HCT116 (cell line): ENCODE results near the gene UPP1. TPM values are rescaled to one million over a fixed set of nuclear protein-coding genes. Genes with fewer than 3 reads are reported as not detected.

ENCODE experiments used
- ATAC-seq: fragments of 200-7000 bp; cut with Tn5 transposase; 2 replicates; pipeline ENCODE4 v1.9.1; 2020; ENCODE audit warnings: mild to moderate bottlenecking, moderate library complexity
- BruUV-seq: library from RNA; stranded (reverse); fragments of 400-500 nt; replicated peaks from 2 replicates; lab custom pipeline; 2021; lab: Mats Ljungman, UMichigan
- CTCF ChIA-PET: fragments of 300-600 bp; sonication (Branson Sonifier 250); formaldehyde crosslinking; loops from one replicate; lab custom pipeline; 2021; ENCODE audit warnings: antibody characterized with exemption; lab: Charles Lee
- POLR2A ChIA-PET: fragments of 300-600, 350-600 bp; sonication (Branson Sonifier 250); formaldehyde crosslinking; loops from one replicate; lab custom pipeline; 2021; ENCODE audit warnings: antibody characterized with exemption; lab: Charles Lee
- RAD21 ChIA-PET, 2 experiments: fragments of 300-600 bp; sonication (Branson Sonifier 250); formaldehyde crosslinking; loops; one replicate each; lab custom pipeline; 2023; ENCODE audit warnings: low total read pairs in 2 of 2; ENCODE audit not compliant: uncharacterized antibody in 2 of 2, unreplicated experiment in 2 of 2, low non-redundant PET in 1 of 2; lab: Charles Lee
- DNase-seq: peaks from one replicate; pipeline ENCODE4 v3.0.0-alpha.2; 2010; ENCODE audit warnings: low read depth, low spot score
- H2AFZ ChIP-seq: fragments of 200-600 bp; shearing (Covaris generic), sonication (generic); 2 replicates; pipeline ENCODE4 v1.6.1; 2017; ENCODE audit warnings: low read depth, mixed run types, mixed read lengths, antibody characterized with exemption, low read length; ENCODE audit not compliant: poor library complexity, severe bottlenecking
- H3K27ac ChIP-seq: 2 replicates; pipeline ENCODE4 v1.5.1; 2012; ENCODE audit warnings: low read depth, low read length
- H3K27me3 ChIP-seq: fragments of 200-600 bp; sonication (generic); 2 replicates; pipeline ENCODE4 v1.6.1; 2016; ENCODE audit warnings: mixed run types, low read length, mixed read lengths; ENCODE audit not compliant: insufficient read depth
- H3K36me3 ChIP-seq, 2 experiments: fragments of 200-500 bp in 1 of 2; fragments of 200-600 bp in 1 of 2; sonication (Bioruptor generic) in 1 of 2; sonication (generic) in 1 of 2; 2 replicates each; pipeline versions ENCODE4 v1.5.1 to v1.6.1; 2014 to 2016; ENCODE audit warnings: low read length in 2 of 2, inconsistent platforms in 1 of 2, mixed read lengths in 1 of 2, mixed run types in 1 of 2; ENCODE audit not compliant: insufficient read depth in 2 of 2, control insufficient read depth in 1 of 2
- H3K4me1 ChIP-seq, 2 experiments: fragments of 200-600 bp in 1 of 2; sonication (generic) in 1 of 2; 2 replicates each; pipeline versions ENCODE4 v1.5.1 to v1.6.1; 2012 to 2017; ENCODE audit warnings: low read length in 2 of 2, inconsistent platforms in 1 of 2, mild to moderate bottlenecking in 1 of 2, mixed read lengths in 1 of 2, mixed run types in 1 of 2, moderate library complexity in 1 of 2; ENCODE audit not compliant: insufficient read depth in 2 of 2, control insufficient read depth in 1 of 2
- H3K4me2 ChIP-seq: fragments of 200-600 bp; sonication (generic); 2 replicates; pipeline ENCODE4 v1.6.1; 2017; ENCODE audit warnings: mixed run types, low read length, mixed read lengths
- H3K4me3 ChIP-seq, 2 experiments: fragments of 200-600 bp in 1 of 2; sonication (generic) in 1 of 2; replicated peaks in 1 of 2; 2 replicates each; pipeline ENCODE4 v1.5.1; 2011 to 2016; ENCODE audit warnings: low read length in 2 of 2, control low read depth in 1 of 2, low read depth in 1 of 2, mild to moderate bottlenecking in 1 of 2, mixed read lengths in 1 of 2, mixed run types in 1 of 2
- H3K79me2 ChIP-seq: fragments of 200-600 bp; sonication (generic); 2 replicates; pipeline ENCODE4 v1.6.1; 2017; ENCODE audit warnings: mild to moderate bottlenecking, mixed run types, low read length, moderate library complexity, mixed read lengths; ENCODE audit not compliant: insufficient read depth
- H3K9ac ChIP-seq: fragments of 200-600 bp; sonication (generic); 2 replicates; pipeline ENCODE4 v1.6.1; 2016; ENCODE audit warnings: low read length, mixed read lengths
- H3K9me2 ChIP-seq: fragments of 200-600 bp; sonication (generic), shearing (Covaris generic); 2 replicates; pipeline ENCODE4 v1.6.1; 2017; ENCODE audit warnings: mixed run types, mild to moderate bottlenecking, moderate library complexity; ENCODE audit not compliant: insufficient read depth
- H3K9me3 ChIP-seq, 2 experiments: fragments of 200-500 bp in 1 of 2; fragments of 200-600 bp in 1 of 2; sonication (Bioruptor generic) in 1 of 2; sonication (generic) in 1 of 2; 2 replicates each; pipeline ENCODE4 v1.6.1; 2014 to 2017; ENCODE audit warnings: low read length in 2 of 2, mixed read lengths in 2 of 2, inconsistent platforms in 1 of 2, low read depth in 1 of 2, mild to moderate bottlenecking in 1 of 2, mixed run types in 1 of 2, moderate library complexity in 1 of 2; ENCODE audit not compliant: control insufficient read depth in 1 of 2, insufficient read depth in 1 of 2
- H4K20me1 ChIP-seq: fragments of 200-600 bp; sonication (generic), shearing (Covaris generic); 2 replicates; pipeline ENCODE4 v1.6.1; 2017; ENCODE audit warnings: mixed run types, mild to moderate bottlenecking, moderate library complexity; ENCODE audit not compliant: insufficient read depth
- EGR1 ChIP-seq: IDR thresholded peaks from 2 replicates; pipeline ENCODE4 v1.6.1; 2012; ENCODE audit warnings: low read depth
- ELF1 ChIP-seq: IDR thresholded peaks from 2 replicates; pipeline ENCODE4 v1.6.1; 2012; ENCODE audit warnings: low read depth, borderline replicate concordance
- EZH2 ChIP-seq: fragments of 200-600 bp; sonication (generic); IDR thresholded peaks from 2 replicates; pipeline ENCODE4 v1.6.1; 2017; ENCODE audit warnings: antibody characterized with exemption, mixed run types
- EZH2phosphoT487 ChIP-seq: fragments of 200-600 bp; IDR thresholded peaks from 2 replicates; pipeline ENCODE4 v1.6.1; 2018; ENCODE audit warnings: antibody characterized with exemption, borderline replicate concordance
- JUND ChIP-seq: IDR thresholded peaks from 2 replicates; pipeline ENCODE4 v1.6.1; 2012
- POLR2A ChIP-seq: IDR thresholded peaks from 2 replicates; pipeline ENCODE4 v1.7.0; 2011; ENCODE audit warnings: borderline replicate concordance; ENCODE audit not compliant: insufficient read depth, insufficient read length; ENCODE audit errors: extremely low read depth
- POLR2AphosphoS5 ChIP-seq: IDR thresholded peaks from 2 replicates; pipeline ENCODE4 v1.6.1; 2011; ENCODE audit warnings: mild to moderate bottlenecking, low read depth, low read length, moderate library complexity
- SIN3A ChIP-seq: IDR thresholded peaks from 2 replicates; pipeline ENCODE4 v1.6.1; 2012; ENCODE audit warnings: low read depth
- SRF ChIP-seq: IDR thresholded peaks from 2 replicates; pipeline ENCODE4 v1.6.1; 2012; ENCODE audit warnings: low read depth
- YY1 ChIP-seq: IDR thresholded peaks from 2 replicates; pipeline ENCODE4 v1.6.1; 2011; ENCODE audit warnings: low read length, low read depth, moderate library complexity, mild to moderate bottlenecking; ENCODE audit not compliant: insufficient replicate concordance; ENCODE audit errors: extremely low read depth
- ZNF274 ChIP-seq: fragments of 200-500 bp; sonication (Bioruptor generic); IDR thresholded peaks from 2 replicates; pipeline ENCODE4 v1.6.1; 2014; ENCODE audit warnings: mild to moderate bottlenecking, low read depth, low read length, inconsistent platforms
- intact Hi-C: fragments of 100-400 bp; cut with micrococcal nuclease; formaldehyde crosslinking; loops from 2 replicates; pipeline ENCODE4 v1.10.0; 2022
- total RNA-seq: library from RNA; stranded (reverse); gene quantifications from one replicate; pipeline ENCODE4 v1.2.1, GENCODE V29; 2021; ENCODE audit not compliant: unreplicated experiment
- TF ChIP-seq, protein P1 (sequence below), 3 experiments: fragments of 200-600 bp in 1 of 3; sonication (generic) in 1 of 3; IDR thresholded peaks in 2 of 3; conservative IDR thresholded peaks in 1 of 3; 2 replicates each; pipeline ENCODE4 v1.5.1; 2012 to 2017; ENCODE audit warnings: low read depth in 2 of 3, low read length in 2 of 3, antibody characterized with exemption in 1 of 3, borderline replicate concordance in 1 of 3, control low read depth in 1 of 3, mild to moderate bottlenecking in 1 of 3, mixed read lengths in 1 of 3, mixed run types in 1 of 3, moderate library complexity in 1 of 3; ENCODE audit not compliant: insufficient read depth in 1 of 3
- TF ChIP-seq, protein P2 (sequence below): IDR thresholded peaks from 2 replicates; pipeline ENCODE4 v1.6.1; 2012
- TF ChIP-seq, protein P3 (sequence below): IDR thresholded peaks from 2 replicates; pipeline ENCODE4 v1.6.1; 2011; ENCODE audit warnings: mild to moderate bottlenecking, low read length, moderate library complexity; ENCODE audit not compliant: insufficient replicate concordance; ENCODE audit errors: extremely low read depth

The UPP1 gene
- total RNA-seq, 1 experiment from 2014 or later, result 42.7 TPM

DNA sequence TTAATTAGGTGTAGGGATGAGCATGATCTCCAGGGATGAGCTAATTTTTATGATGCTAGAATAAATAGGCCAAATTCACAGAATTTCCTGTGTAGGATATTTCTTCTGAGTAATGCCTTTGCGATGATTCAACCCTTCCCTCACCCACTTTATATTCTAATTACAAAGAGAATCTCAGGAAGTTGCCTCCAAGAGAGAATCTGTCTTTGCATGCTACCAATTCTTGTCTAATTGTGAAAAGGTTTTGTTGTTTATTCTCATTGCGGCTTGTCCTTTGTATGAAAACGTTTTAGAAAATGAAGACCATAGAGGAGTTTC, 47.5 kb upstream of the UPP1 start:
- H4K20me1 ChIP-seq, result no peaks in the 10 kb centered on the region
- BruUV-seq, result no TSS peak
- no peak overlapping the region for H3K9ac ChIP-seq
- H3K4me2 ChIP-seq, result no peak overlapping the region
- TF ChIP-seq YY1, result no peak
- TF ChIP-seq, protein P1, sequence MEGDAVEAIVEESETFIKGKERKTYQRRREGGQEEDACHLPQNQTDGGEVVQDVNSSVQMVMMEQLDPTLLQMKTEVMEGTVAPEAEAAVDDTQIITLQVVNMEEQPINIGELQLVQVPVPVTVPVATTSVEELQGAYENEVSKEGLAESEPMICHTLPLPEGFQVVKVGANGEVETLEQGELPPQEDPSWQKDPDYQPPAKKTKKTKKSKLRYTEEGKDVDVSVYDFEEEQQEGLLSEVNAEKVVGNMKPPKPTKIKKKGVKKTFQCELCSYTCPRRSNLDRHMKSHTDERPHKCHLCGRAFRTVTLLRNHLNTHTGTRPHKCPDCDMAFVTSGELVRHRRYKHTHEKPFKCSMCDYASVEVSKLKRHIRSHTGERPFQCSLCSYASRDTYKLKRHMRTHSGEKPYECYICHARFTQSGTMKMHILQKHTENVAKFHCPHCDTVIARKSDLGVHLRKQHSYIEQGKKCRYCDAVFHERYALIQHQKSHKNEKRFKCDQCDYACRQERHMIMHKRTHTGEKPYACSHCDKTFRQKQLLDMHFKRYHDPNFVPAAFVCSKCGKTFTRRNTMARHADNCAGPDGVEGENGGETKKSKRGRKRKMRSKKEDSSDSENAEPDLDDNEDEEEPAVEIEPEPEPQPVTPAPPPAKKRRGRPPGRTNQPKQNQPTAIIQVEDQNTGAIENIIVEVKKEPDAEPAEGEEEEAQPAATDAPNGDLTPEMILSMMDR (IDR thresholded peaks at IDR 0.05 in 2 of 3, conservative IDR thresholded peaks at IDR 0.05 in 1 of 3; ENCODE audit: borderline replicate concordance in 1 of 3, insufficient read depth in 1 of 3, low read depth in 2 of 3, low read length in 2 of 3), result no peak
- TF ChIP-seq EZH2phosphoT487, result no peak
- no peak for TF ChIP-seq EZH2
- TF ChIP-seq POLR2A, result no peak
- no peak for TF ChIP-seq EGR1
- TF ChIP-seq SRF, result no peak
- ChIA-PET POLR2A (no interaction called here), CTCF (no interaction called here), RAD21 (no interaction called here)
- H3K27ac ChIP-seq, result no peak overlapping the region
- no peak overlapping the region for H3K4me3 ChIP-seq
- peaks cover 0 to 8% of the 10 kb centered on the region in 2 experiments; a peak in 1 of 4 replicates for H3K4me1 ChIP-seq
- no peaks in the 10 kb centered on the region for H3K27me3 ChIP-seq
- intact Hi-C loops, result no loop called here
- DNase-seq, result no peak
- H2AFZ ChIP-seq, result no peak overlapping the region
- no peaks in the 10 kb centered on the region for H3K9me2 ChIP-seq
- H3K79me2 ChIP-seq, result no peaks in the 10 kb centered on the region
- H3K9me3 ChIP-seq, result no peaks in the 10 kb centered on the region
- no peaks in the 10 kb centered on the region for H3K36me3 ChIP-seq
- ATAC-seq, result no peak

DNA sequence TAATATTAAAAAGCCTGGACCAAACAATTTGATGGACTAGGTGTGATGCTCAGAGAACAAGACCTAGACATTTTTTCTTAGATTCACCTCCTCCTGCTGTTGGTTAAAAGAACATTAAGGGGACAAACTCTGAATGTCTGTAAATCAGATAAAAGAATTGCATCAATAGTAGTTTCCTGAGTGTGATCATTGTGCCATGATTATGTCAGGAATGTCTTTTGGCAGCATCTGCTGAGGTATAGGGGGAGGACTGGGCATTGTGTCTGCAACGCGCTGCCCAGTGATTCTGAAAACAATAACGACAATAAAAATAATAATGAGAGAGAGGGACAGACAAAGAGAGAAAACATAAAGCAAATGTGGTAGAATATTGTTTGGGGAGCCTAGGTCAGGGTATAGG, 46.8 kb upstream of the UPP1 start:
- Histone ChIP-seq H3K9ac (no peak overlapping the region), H3K27ac (no peak overlapping the region), H3K9me2 (no peaks in the 10 kb centered on the region), H3K27me3 (no peaks in the 10 kb centered on the region), H3K36me3 (no peaks in the 10 kb centered on the region), H3K9me3 (no peaks in the 10 kb centered on the region), H2AFZ (no peak overlapping the region), H4K20me1 (no peaks in the 10 kb centered on the region), H3K4me3 (no peak overlapping the region), H3K79me2 (no peaks in the 10 kb centered on the region), H3K4me1 (peaks cover 0 to 8% of the 10 kb centered on the region in 2 experiments; a peak in 1 of 4 replicates), H3K4me2 (no peak overlapping the region)
- intact Hi-C loops, result no loop called here
- BruUV-seq, result no TSS peak
- no peak for DNase-seq
- ChIA-PET CTCF (no interaction called here), RAD21 (no interaction called here), POLR2A (no interaction called here)
- ATAC-seq, result no peak
- TF ChIP-seq SRF (no peak), ELF1 (no peak), POLR2AphosphoS5 (no peak), ZNF274 (no peak), POLR2A (no peak), JUND (no peak), EZH2 (no peak), SIN3A (no peak)
- TF ChIP-seq, protein P2, sequence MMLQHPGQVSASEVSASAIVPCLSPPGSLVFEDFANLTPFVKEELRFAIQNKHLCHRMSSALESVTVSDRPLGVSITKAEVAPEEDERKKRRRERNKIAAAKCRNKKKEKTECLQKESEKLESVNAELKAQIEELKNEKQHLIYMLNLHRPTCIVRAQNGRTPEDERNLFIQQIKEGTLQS, result no peak
- TF ChIP-seq, protein P3, sequence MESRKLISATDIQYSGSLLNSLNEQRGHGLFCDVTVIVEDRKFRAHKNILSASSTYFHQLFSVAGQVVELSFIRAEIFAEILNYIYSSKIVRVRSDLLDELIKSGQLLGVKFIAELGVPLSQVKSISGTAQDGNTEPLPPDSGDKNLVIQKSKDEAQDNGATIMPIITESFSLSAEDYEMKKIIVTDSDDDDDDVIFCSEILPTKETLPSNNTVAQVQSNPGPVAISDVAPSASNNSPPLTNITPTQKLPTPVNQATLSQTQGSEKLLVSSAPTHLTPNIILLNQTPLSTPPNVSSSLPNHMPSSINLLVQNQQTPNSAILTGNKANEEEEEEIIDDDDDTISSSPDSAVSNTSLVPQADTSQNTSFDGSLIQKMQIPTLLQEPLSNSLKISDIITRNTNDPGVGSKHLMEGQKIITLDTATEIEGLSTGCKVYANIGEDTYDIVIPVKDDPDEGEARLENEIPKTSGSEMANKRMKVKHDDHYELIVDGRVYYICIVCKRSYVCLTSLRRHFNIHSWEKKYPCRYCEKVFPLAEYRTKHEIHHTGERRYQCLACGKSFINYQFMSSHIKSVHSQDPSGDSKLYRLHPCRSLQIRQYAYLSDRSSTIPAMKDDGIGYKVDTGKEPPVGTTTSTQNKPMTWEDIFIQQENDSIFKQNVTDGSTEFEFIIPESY, result no peak
- TF ChIP-seq, protein P1 (IDR thresholded peaks at IDR 0.05 in 2 of 3, conservative IDR thresholded peaks at IDR 0.05 in 1 of 3; ENCODE audit: borderline replicate concordance in 1 of 3, insufficient read depth in 1 of 3, low read depth in 2 of 3, low read length in 2 of 3), result no peak
